Hepatocyte (in vitro differentiated cells): ENCODE measurements around the gene TMEM164. TPM values are rescaled to one million over a fixed set of nuclear protein-coding genes. Genes with fewer than 3 reads are reported as not detected.
A peak's percentile ranks its signal among the peaks of the same experiment; 100 is the strongest.

ENCODE experiments used
- DNase-seq: peaks from one replicate; pipeline ENCODE4 v3.0.0-alpha.2; 2016; ENCODE audit warnings: low spot score
- H2AFZ ChIP-seq: fragments of 200-600 bp; sonication (generic); 2 replicates; pipeline ENCODE4 v1.6.0; 2016; ENCODE audit warnings: antibody characterized with exemption, mild to moderate bottlenecking
- H3K27ac ChIP-seq: fragments of 200-600 bp; sonication (generic); 2 replicates; pipeline ENCODE4 v1.5.1; 2016; ENCODE audit warnings: mild to moderate bottlenecking
- H3K27me3 ChIP-seq: fragments of 200-600 bp; sonication (generic); 2 replicates; pipeline ENCODE4 v1.6.1; 2016
- H3K36me3 ChIP-seq: fragments of 200-600 bp; sonication (generic); replicated peaks from 2 replicates; pipeline ENCODE4 v1.5.1; 2016; ENCODE audit warnings: low read depth; ENCODE audit not compliant: insufficient read depth
- H3K4me1 ChIP-seq: fragments of 200-600 bp; sonication (generic); 2 replicates; pipeline ENCODE4 v1.5.1; 2016; ENCODE audit warnings: mild to moderate bottlenecking, moderate library complexity; ENCODE audit not compliant: insufficient read depth
- H3K4me2 ChIP-seq: fragments of 200-600 bp; sonication (generic); 2 replicates; pipeline ENCODE4 v1.6.0; 2016
- H3K4me3 ChIP-seq: fragments of 200-600 bp; sonication (generic); 2 replicates; pipeline ENCODE4 v1.5.1; 2016; ENCODE audit warnings: mild to moderate bottlenecking
- H3K79me2 ChIP-seq: fragments of 200-600 bp; sonication (generic); 2 replicates; pipeline ENCODE4 v1.6.0; 2017; ENCODE audit warnings: mild to moderate bottlenecking
- H3K9me2 ChIP-seq: fragments of 200-600 bp; sonication (generic); replicated peaks from 2 replicates; pipeline ENCODE4 v1.6.0; 2017; ENCODE audit warnings: mild to moderate bottlenecking; ENCODE audit not compliant: insufficient read depth
- H3K9me3 ChIP-seq: fragments of 200-600 bp; sonication (generic); 2 replicates; pipeline ENCODE4 v1.5.1; 2016; ENCODE audit warnings: low read depth, mild to moderate bottlenecking
- H4K20me1 ChIP-seq: fragments of 200-600 bp; sonication (generic); 2 replicates; pipeline ENCODE4 v1.6.0; 2016; ENCODE audit warnings: mild to moderate bottlenecking; ENCODE audit not compliant: insufficient read depth, poor library complexity, severe bottlenecking
- EZH2 ChIP-seq: fragments of 200-600 bp; sonication (generic); IDR thresholded peaks from 2 replicates; pipeline ENCODE4 v1.6.1; 2016; ENCODE audit warnings: antibody characterized with exemption, mild to moderate bottlenecking, borderline replicate concordance
- EZH2phosphoT487 ChIP-seq: fragments of 200-600 bp; sonication (generic); IDR thresholded peaks from one replicate; pipeline ENCODE4 v1.6.1; 2018; ENCODE audit warnings: antibody characterized with exemption, mild to moderate bottlenecking, low read depth, moderate library complexity; ENCODE audit not compliant: unreplicated experiment, severe bottlenecking
- WGBS: methylation state at CpG from one replicate; pipeline ENCODE4 v1.1.6; 2016; ENCODE audit warnings: low lambda C conversion rate; ENCODE audit errors: missing lambda C conversion rate; 5-methylcytosine and 5-hydroxymethylcytosine counted together
- polyA plus RNA-seq: library from polyadenylated mRNA; unstranded; fragments of >200 nt; fragmentation: Nextera tagmentation; extraction: Ambion mirVana; gene quantifications from 2 replicates; pipeline ENCODE4 v1.2.1, GENCODE V29; 2016
- total RNA-seq: library from RNA; depleted of rRNA; stranded (reverse); fragments of >200 nt; gene quantifications from 2 replicates; pipeline ENCODE4 v1.2.3, GENCODE V29; 2014
- TF ChIP-seq, protein P1 (sequence below): fragments of 200-600 bp; sonication (generic); IDR thresholded peaks from 2 replicates; pipeline ENCODE4 v1.5.1; 2016; ENCODE audit warnings: antibody characterized with exemption, mild to moderate bottlenecking; ENCODE audit not compliant: poor library complexity

The TMEM164 gene
- total and polyA plus RNA-seq, 2 experiments from 2014 or later, result 5.4 to 34.2 TPM

DNA sequence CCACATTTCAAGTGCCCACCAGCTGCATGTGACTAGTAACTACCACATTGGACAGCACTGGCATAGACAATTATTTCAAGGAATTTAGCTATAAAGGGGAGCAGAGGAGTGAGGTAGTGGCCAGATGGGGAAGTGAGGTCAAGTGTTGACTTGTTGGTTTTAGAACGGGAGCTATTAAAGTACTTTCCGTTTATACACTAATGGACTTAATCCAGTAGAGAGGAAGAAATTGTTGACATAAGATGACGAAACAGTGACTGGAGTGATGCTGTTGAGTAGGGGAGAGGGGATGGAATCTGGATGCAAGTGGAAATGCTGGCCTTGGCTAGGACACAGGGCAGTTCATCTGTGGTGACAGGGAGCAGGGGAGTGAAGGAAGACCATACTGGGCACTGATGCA lies 160.6 kb downstream of the TMEM164 start:
- Histone ChIP-seq H3K27ac (no peak overlapping the region), H3K79me2 (no peaks in the 10 kb centered on the region), H3K9me2 (no peaks in the 10 kb centered on the region), H3K4me3 (no peak overlapping the region), H4K20me1 (no peaks in the 10 kb centered on the region), H2AFZ (no peak overlapping the region), H3K4me1 (no peaks in the 10 kb centered on the region), H3K27me3 (no peaks in the 10 kb centered on the region), H3K36me3 (no peaks in the 10 kb centered on the region), H3K4me2 (no peak overlapping the region), H3K9me3 (no peaks in the 10 kb centered on the region)
- no peak for TF ChIP-seq EZH2phosphoT487
- TF ChIP-seq, protein P1, sequence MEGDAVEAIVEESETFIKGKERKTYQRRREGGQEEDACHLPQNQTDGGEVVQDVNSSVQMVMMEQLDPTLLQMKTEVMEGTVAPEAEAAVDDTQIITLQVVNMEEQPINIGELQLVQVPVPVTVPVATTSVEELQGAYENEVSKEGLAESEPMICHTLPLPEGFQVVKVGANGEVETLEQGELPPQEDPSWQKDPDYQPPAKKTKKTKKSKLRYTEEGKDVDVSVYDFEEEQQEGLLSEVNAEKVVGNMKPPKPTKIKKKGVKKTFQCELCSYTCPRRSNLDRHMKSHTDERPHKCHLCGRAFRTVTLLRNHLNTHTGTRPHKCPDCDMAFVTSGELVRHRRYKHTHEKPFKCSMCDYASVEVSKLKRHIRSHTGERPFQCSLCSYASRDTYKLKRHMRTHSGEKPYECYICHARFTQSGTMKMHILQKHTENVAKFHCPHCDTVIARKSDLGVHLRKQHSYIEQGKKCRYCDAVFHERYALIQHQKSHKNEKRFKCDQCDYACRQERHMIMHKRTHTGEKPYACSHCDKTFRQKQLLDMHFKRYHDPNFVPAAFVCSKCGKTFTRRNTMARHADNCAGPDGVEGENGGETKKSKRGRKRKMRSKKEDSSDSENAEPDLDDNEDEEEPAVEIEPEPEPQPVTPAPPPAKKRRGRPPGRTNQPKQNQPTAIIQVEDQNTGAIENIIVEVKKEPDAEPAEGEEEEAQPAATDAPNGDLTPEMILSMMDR, result no peak
- no peak for TF ChIP-seq EZH2
- no peak for DNase-seq
- 45% methylated on average over 3 of the region's 3 CpGs for WGBS

GRCh38 chrX:110167952-110168451 lies 165.1 kb downstream of the TMEM164 start:
- Histone ChIP-seq H3K9me2 (no peaks in the 10 kb centered on the region), H3K36me3 (no peaks in the 10 kb centered on the region), H3K4me1 (no peaks in the 10 kb centered on the region), H2AFZ (no peak overlapping the region), H3K27me3 (no peaks in the 10 kb centered on the region), H4K20me1 (no peaks in the 10 kb centered on the region), H3K9me3 (no peaks in the 10 kb centered on the region), H3K4me3 (no peak overlapping the region), H3K4me2 (no peak overlapping the region), H3K79me2 (no peaks in the 10 kb centered on the region), H3K27ac (no peak overlapping the region)
- DNase-seq, result no peak
- WGBS, result 51% methylated on average over 9 of the region's 9 CpGs
- no peak for TF ChIP-seq EZH2
- TF ChIP-seq, protein P1, result peak; percentile 23

DNA sequence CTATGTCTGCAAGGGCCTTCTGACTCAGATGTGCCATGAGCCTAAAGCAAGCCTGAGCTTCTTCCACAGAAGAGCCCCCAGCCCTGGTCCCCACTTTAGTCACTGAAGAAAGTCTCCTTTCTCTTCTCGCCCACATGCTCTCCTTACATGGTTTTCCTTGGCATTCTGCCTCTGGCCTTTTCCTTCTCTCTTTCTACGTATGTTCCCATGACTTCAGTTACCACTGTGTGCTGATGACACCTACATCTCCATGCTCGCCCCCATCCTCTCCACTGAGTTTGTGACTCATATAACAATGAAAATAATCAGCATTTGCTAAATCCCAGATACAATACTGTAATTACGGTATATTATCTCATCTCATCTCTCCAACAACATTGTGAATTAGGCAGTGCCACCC lies 165.7 kb downstream of the TMEM164 start:
- Histone ChIP-seq H3K9me3 (no peaks in the 10 kb centered on the region), H2AFZ (no peak overlapping the region), H3K4me1 (no peaks in the 10 kb centered on the region), H3K36me3 (no peaks in the 10 kb centered on the region), H4K20me1 (no peaks in the 10 kb centered on the region), H3K4me2 (no peak overlapping the region), H3K79me2 (no peaks in the 10 kb centered on the region), H3K4me3 (no peak overlapping the region), H3K9me2 (no peaks in the 10 kb centered on the region), H3K27me3 (no peaks in the 10 kb centered on the region), H3K27ac (no peak overlapping the region)
- TF ChIP-seq EZH2phosphoT487 (no peak), EZH2 (no peak)
- TF ChIP-seq, protein P1, result no peak
- 87% methylated on average over 4 of the region's 4 CpGs for WGBS
- no peak for DNase-seq

GRCh38 chrX:110170029-110170428 lies 167.1 kb downstream of the TMEM164 start:
- no peak overlapping the region for H2AFZ ChIP-seq
- H3K9me2 ChIP-seq, result no peaks in the 10 kb centered on the region
- no peak overlapping the region for H3K27ac ChIP-seq
- no peaks in the 10 kb centered on the region for H3K36me3 ChIP-seq
- no peak overlapping the region for H3K4me2 ChIP-seq
- no peaks in the 10 kb centered on the region for H4K20me1 ChIP-seq
- no peak for DNase-seq
- H3K4me3 ChIP-seq, result no peak overlapping the region
- 65% methylated on average over 3 of the region's 3 CpGs for WGBS
- no peaks in the 10 kb centered on the region for H3K79me2 ChIP-seq
- no peaks in the 10 kb centered on the region for H3K4me1 ChIP-seq
- H3K9me3 ChIP-seq, result no peaks in the 10 kb centered on the region
- no peaks in the 10 kb centered on the region for H3K27me3 ChIP-seq
- TF ChIP-seq, protein P1, result no peak
- TF ChIP-seq EZH2, result no peak
- TF ChIP-seq EZH2phosphoT487, result no peak
